ENCODE measurements around the gene NELL2.

DNA sequence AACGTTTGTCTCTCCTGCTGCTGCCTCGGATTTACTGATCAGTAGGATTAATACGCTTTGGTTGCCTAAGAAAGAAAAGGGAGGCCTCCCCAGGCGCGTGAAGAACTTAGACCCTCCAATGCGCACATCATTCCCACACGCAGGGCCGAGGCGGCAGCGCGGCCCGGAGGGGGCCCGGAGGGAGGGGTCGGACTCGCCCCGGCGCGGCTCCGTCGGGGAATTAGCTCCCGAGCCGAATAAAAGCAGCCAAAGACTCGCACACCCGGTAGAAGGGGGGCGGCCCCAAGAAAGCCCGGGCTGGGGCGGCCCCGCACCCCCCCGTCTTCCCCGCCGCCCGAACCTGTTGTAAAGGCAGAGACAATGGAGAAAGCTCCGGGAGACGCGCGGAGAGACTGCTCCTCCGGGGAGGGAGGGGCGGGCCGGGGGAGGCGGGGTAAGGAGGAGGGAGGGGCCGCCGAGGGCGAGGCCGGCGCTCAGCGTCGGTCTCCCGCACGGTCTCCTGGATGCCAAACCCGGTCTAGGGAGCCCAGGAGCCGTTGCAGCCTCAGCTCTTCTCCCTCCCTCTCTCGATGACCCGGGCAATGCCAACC, at the start of gene NELL2:
- TF ChIP-seq, protein P1, sequence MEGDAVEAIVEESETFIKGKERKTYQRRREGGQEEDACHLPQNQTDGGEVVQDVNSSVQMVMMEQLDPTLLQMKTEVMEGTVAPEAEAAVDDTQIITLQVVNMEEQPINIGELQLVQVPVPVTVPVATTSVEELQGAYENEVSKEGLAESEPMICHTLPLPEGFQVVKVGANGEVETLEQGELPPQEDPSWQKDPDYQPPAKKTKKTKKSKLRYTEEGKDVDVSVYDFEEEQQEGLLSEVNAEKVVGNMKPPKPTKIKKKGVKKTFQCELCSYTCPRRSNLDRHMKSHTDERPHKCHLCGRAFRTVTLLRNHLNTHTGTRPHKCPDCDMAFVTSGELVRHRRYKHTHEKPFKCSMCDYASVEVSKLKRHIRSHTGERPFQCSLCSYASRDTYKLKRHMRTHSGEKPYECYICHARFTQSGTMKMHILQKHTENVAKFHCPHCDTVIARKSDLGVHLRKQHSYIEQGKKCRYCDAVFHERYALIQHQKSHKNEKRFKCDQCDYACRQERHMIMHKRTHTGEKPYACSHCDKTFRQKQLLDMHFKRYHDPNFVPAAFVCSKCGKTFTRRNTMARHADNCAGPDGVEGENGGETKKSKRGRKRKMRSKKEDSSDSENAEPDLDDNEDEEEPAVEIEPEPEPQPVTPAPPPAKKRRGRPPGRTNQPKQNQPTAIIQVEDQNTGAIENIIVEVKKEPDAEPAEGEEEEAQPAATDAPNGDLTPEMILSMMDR (IDR thresholded peaks at IDR 0.05 in 2 of 3, conservative IDR thresholded peaks at IDR 0.05 in 1 of 3; ENCODE audit: borderline replicate concordance in 1 of 3, insufficient read depth in 1 of 3, low read depth in 2 of 3, low read length in 2 of 3): no peak
- no peak for TF ChIP-seq POLR2AphosphoS5 (IDR thresholded peaks at IDR 0.05; ENCODE audit: low read depth, low read length)
- TF ChIP-seq SIN3A (IDR thresholded peaks at IDR 0.05; ENCODE audit: low read depth): no peak
- no peak for TF ChIP-seq ZNF274 (IDR thresholded peaks at IDR 0.05; ENCODE audit: low read depth, low read length)
- TF ChIP-seq, protein P2, sequence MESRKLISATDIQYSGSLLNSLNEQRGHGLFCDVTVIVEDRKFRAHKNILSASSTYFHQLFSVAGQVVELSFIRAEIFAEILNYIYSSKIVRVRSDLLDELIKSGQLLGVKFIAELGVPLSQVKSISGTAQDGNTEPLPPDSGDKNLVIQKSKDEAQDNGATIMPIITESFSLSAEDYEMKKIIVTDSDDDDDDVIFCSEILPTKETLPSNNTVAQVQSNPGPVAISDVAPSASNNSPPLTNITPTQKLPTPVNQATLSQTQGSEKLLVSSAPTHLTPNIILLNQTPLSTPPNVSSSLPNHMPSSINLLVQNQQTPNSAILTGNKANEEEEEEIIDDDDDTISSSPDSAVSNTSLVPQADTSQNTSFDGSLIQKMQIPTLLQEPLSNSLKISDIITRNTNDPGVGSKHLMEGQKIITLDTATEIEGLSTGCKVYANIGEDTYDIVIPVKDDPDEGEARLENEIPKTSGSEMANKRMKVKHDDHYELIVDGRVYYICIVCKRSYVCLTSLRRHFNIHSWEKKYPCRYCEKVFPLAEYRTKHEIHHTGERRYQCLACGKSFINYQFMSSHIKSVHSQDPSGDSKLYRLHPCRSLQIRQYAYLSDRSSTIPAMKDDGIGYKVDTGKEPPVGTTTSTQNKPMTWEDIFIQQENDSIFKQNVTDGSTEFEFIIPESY (IDR thresholded peaks at IDR 0.05; ENCODE audit: extremely low read depth, insufficient replicate concordance, low read length): no peak
- no peak for TF ChIP-seq EGR1 (IDR thresholded peaks at IDR 0.05; ENCODE audit: low read depth)
- TF ChIP-seq RAD21 (IDR thresholded peaks at IDR 0.05; ENCODE audit: low read depth): no peak
- no peak for TF ChIP-seq EZH2 (IDR thresholded peaks at IDR 0.05)
- no peak for TF ChIP-seq EZH2phosphoT487 (IDR thresholded peaks at IDR 0.05; ENCODE audit: borderline replicate concordance)
- no peak for TF ChIP-seq POLR2A (IDR thresholded peaks at IDR 0.05; ENCODE audit: borderline replicate concordance, extremely low read depth, insufficient read depth, insufficient read length)
- TF ChIP-seq SRF (IDR thresholded peaks at IDR 0.05; ENCODE audit: low read depth): no peak
- TF ChIP-seq TCF7L2 (IDR thresholded peaks at IDR 0.05; ENCODE audit: borderline replicate concordance, extremely low read depth, insufficient read depth, insufficient read length): no peak

All from HCT116 (cell line).